GM21528 (cell line): ENCODE data around the gene SOBP.
"Not testable (repeated sequence)": the region's sequence is repeated elsewhere in the genome, so short reads cannot be mapped to it uniquely, and the experiment has no call there.

ENCODE experiments used
- ATAC-seq: cut with Tn5 transposase; IDR thresholded peaks from one replicate; pipeline ENCODE4 v1.9.1; 2021; ENCODE audit warnings: mild to moderate bottlenecking, moderate library complexity; ENCODE audit not compliant: unreplicated experiment, low FRiP score

The SOBP gene

DNA sequence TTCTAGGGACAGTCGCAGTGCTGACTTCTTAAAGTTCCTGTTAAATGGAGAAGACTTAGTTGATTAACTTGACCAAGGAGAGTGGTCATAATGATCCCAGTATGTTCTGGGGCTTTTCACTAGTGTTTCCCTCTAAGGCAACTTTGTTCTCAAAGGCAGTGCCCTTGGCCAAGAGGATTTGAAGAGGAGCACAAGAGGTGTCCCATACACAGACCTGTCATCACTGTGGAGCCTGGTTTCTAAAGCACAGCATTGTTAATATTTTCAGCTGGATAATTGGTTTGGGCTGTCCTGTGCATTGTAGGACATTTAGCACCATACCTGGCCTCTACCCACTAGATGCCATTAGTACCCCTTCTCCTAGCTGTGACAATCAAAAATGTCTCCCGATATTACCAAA, 30.8 kb downstream of the SOBP start:
- ATAC-seq, result not testable (repeated sequence)

DNA sequence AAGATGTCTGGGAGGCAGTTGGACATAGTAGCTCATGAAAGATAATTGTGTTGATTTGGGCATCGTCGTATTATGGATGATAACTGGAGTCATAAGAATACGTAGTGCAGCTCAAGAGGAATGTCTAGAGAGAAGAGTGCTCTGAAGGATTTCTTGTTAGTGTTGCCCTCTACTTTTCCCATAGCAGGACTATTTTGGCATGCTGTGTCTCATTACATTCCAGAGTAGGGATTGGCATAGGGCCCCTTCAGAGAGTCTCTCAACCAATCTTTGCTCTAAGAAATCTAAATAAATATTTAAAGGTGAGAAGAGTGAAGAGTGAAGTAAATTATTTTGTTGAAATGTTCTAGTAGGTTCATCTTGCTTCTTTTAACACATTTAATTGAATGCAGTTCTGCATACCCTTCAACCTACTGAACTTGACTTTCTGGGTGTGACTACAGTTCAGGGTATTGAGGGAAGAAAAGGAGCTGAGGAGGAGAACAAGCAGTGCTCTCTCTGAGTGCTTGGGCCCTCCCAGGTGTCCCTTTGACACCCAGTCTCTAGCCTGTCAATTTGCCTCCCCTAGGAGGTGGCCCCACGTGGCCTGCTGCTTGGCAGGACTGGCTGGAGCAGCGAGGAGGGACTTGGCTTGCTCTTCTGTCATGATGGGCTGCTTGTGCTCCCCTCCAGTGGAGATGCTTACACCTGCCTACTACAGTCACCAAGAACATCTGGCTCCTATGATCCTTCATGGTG, 33.3 kb downstream of the SOBP start:
- no peak for ATAC-seq

DNA sequence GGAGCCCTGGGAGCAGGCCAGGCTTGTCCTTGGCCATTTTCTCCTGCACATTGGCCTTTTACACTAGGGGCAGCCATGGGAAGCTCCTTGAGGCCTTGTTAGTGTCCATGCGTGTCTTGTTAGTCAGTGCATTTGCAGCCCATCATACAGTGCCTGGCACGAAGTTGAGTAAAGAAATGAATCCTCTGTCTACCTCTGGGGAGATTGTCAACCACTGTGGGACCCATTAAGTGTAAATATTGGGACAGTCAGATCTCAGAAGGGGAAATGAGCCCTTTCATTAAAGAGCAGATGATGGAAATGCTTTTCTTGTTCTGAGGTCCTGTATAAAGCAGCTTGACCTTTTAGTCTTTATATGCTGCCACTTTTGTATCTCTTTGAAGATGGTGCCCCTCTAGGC, 33.9 kb downstream of the SOBP start:
- no peak for ATAC-seq

GRCh38 chr6:107524626-107525025, 34.7 kb downstream of the SOBP start:
- no peak for ATAC-seq

DNA sequence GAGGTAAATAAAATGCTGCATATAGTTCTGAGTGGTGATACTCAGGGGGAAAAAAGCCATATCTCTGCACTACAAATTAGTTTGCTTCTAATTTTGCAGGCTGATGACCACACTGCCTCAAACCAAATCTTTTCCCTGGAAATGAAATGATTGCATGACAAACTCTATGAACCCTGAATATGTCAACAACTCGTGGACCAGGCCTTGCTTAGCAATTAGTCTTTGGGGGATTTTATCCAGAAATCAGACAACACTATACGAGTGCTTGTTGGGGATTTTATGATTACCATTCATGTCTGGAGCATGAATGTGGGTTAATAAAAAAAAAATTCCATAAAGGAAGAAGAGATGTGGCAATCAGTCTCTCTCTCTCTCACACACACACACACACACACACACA, 42.0 kb downstream of the SOBP start:
- no peak for ATAC-seq

- ATAC-seq, result no peak
These were observed 42.8 kb downstream of the SOBP start for GRCh38 chr6:107532706-107533105.

- no peak for ATAC-seq
These were observed 43.6 kb downstream of the SOBP start for GRCh38 chr6:107533415-107534059.

GRCh38 chr6:107534571-107535141, 44.7 kb downstream of the SOBP start:
- no peak for ATAC-seq

DNA sequence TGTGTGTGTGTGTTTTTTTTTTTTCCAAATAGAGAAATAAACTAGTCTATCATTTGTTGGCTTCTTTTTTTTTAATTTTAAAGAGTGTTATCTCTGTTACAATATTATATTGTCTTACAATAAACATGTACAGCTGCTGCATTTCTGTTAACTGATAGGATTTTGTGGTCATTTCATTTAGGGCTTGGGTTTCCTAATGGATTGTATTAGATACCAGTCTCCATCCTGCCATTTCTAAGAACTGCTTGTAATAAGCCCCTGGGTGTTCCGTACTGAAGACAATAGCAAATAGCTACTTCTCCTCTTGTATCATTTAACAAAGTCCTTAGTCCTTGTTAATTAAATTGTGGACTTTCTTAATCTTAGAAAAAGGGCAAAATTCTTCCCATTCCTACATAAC, 45.7 kb downstream of the SOBP start:
- no peak for ATAC-seq

DNA sequence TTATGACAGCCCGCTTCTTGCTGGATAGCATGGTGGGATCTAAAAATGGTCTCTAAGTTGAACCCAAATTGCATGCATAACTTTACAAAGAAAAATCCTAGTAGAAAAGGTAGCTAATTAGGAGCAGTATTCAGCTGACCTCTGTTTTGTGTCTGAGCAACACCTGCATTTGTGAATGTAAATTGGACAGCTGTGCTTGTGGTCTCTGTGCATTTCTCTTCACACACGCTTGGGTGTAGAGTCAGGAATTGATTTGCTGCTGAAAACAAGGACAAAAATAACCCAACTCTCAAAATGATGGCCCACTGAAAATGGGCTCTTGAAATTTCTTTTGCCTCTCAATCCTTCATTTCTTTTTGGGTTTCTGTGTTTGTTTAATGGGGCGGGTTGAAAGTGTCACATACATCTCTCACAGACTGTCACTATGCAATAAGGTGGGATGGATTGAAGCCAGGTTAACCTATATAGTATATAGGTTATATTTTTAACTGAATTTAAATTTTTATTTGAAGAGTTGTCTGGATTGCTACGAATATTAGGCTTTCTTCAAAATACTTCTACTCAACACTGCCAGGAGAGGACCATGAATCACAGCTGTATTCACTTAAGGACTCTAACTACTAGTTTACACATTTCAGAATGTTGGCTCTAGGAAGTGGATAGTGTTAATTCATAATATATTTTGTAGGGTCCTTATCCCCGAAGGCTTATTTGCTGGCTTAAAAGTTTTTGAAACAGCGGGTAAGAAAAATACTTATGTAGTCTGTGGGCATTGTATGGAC, 46.5 kb downstream of the SOBP start:
- ATAC-seq, result no peak

DNA sequence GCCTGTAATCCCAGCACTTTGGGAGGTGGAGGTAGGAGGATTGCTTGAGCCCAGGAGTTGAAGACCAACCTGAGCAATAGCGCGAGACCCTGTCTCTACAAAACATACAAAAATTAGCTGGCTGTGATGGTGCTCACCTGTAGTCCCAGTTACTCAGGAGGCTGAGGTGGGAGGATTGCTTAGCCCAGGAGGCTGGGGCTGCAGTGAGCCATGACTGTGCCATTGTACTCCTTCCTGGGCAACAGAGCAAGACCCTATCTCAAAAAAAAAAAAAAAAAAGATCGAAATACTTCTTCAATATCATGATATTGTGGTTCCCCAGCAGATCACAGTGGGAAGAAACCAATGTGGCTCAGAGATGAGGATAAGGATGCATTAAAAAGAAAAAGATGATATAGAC, 47.6 kb downstream of the SOBP start:
- no peak for ATAC-seq

DNA sequence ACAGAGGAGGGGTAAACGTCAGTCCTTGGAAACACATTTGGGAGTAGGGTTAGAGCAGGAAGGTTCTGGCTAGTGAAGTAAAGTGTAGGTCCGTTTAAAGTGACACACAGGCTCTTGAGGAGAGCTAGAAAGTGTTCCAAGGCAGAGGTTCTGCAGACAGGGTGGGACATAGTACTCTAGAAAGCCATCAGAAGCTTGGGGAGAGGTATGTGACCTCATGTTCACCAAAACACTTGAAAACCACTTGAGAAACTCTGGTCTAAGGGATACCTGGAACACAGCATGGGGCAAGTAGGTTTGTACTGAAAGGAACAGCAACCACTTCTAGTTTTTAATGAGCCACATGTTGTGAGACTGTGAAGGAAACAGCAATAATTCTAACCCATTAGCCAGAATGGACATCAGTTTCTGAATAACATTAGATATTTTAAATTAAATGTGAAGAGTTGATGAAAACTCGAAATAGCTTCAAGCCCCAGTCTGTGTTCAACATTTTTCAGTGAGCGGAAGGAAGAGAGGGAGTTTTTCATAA, 49.0 kb downstream of the SOBP start:
- no peak for ATAC-seq

DNA sequence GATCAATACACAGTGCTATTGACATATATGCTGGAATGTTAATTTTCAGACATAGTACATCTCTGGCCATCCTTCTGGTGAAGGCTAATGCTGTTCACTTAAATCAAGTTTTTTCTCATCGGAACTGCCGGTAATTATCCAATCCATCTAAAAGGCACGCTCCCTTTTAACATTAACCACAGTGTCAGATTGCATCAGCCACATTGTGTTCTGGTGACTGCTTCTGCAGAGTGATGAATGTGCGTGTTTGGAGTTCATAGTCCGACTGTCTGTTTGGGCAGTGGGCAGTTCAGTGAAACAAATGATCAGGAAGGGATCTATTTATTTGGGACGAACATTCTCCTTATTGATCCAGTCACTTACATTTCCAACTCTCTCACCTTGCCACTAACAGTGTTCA, 49.5 kb downstream of the SOBP start:
- ATAC-seq, result no peak

DNA sequence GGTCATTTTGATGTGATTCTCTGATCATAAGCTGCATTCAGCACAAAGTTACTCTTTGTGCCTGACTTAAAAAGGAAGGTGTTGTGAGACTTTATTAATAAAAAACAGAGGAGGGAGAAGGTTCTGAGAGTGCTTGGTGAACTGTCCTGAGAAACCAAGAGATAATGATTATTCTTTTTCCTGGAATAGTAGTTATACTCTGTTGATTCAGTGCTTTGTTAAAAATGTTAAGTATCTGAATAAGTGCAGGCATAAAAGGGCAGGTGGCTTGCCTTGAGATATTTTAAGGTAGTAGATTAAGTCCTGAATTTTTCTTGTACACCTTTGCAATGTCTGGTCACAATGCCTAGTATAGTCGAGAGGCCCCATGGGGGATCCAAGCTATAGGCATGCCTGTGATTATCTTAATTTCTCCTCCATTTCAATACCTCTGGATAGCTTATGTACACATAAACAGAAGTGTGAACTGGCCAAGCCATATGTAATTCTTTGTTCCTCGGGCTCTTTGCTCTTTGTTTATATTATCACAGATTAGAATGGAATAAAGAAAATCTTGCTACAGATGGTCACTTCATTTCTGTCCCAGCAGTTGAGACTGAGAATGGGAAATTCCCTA, 50.0 kb downstream of the SOBP start:
- ATAC-seq, result no peak

DNA sequence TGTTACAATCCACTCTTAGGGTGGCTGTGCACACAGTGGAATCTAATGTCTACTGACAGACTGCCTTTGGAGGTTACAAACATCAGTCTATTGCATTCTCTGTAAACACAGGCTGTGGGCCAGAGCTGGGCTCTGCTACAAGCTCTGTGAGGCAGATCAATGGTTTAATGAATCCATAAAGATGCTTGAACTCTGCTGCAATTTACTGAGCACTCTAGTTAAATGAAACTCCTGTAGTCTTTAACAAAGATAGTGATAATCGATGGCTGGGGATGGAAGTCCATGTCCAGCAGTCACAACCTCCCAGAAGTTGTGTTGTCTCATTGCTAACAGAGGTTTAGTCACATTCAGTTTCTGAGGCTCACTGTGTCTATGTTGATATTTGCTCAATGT, 50.5 kb downstream of the SOBP start:
- no peak for ATAC-seq

- no peak for ATAC-seq
These were observed 52.3 kb downstream of the SOBP start for GRCh38 chr6:107542192-107542668.

GRCh38 chr6:107543088-107543487, 53.2 kb downstream of the SOBP start:
- ATAC-seq, result no peak

DNA sequence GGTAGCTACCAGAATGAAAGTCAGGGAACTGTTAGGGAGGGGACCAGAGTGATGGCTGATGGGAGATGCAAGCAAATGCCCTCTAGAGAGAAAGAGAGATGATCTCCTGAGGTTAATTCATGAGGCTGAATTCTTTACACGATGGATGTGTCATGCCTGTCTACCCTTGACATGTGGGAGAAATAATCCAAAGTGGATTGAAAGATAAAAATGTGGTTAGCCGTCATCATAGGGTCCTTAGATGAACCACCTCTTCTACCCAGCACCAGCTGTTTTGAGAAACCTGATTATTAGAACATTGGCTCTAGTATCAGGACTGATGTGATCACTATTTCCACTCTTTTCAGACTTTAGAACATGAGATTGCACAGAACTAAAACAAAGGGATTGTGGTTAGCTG, 53.6 kb downstream of the SOBP start:
- ATAC-seq, result no peak

DNA sequence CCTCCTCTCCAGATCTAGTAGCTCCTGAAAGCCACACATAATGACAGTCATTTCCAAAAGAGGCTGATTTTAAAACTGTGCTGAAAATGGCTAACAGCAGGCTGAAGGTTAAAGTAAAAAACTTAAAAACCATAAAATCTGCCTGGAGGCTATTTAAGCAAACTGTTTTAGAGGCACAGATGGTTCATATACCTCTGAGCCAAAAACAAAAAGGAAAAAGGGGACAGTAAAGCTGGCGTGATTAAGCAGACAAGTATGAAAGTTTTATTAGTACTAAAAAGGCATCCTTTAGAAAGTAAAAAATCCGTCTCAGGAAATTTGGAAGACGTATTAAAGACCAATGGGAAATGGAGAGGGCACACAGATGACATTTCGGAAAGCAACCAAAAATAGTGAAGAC, 55.8 kb downstream of the SOBP start:
- ATAC-seq, result no peak

GRCh38 chr6:107546691-107547450, 57.0 kb downstream of the SOBP start:
- ATAC-seq, result no peak
